Endothelial cell of hepatic sinusoid (primary cell): ENCODE data around the gene KCTD14.
"Not testable (repeated sequence)": the region's sequence is repeated elsewhere in the genome, so short reads cannot be mapped to it uniquely, and the experiment has no call there.

ENCODE experiments used
- in situ Hi-C: cut with HindIII; loops from 2 replicates; pipeline ENCODE4 v1.10.0; 2017; ENCODE audit warnings: low sequenced_read_pairs

The KCTD14 gene, protein sequence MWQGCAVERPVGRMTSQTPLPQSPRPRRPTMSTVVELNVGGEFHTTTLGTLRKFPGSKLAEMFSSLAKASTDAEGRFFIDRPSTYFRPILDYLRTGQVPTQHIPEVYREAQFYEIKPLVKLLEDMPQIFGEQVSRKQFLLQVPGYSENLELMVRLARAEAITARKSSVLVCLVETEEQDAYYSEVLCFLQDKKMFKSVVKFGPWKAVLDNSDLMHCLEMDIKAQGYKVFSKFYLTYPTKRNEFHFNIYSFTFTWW

DNA sequence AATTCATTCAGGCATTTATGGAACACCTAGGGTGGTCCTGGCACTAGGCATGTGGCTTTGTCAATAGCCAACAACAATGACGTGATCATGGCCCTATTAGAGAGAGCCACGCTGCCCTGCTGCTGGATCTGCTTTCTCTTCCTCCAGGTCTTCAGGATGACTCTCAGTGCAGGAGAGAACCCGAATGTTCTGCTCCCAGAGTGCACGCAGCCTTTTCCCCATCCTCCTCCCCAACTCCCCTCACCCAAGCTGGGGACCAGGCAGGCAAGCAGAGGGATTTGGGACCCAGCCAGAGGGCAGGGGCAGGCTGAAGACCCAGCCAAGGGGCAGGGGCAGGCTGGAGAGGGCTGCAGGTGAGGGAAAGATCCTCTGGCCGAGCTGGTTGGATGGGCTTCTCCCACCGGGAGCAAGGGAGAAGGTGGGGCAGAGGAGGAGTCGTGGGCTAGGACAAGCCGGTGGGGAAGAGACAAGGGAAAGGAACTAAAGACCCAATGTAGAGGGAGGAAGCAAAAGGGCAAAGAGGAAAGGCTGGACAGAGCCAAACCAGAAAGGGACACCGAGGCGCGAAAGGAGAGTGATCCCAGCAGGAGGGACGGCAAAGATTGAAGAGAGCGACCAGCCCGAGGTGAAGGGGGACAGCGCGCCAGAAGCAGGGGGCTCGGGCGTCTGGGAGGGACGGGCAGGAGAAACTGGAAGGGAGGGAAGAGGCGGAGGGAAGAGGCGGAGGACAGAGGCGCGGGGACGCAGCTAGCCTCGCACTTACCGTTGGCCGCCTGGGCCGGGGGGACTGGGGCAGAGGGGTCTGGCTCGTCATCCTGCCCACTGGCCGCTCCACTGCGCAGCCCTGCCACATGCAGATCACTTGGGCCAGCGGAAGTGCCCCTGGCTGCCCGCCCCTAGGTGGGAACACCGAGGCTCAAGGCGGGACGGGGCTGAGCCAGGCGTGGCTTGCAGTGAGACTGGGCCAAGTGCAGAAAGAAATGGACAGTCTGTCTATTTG, at the start of gene KCTD14:
KCTD14 (minus strand) TSS at position 880 of the 1,000 bp plus-strand sequence; CDS start at position 853, 27 bp downstream.
- in situ Hi-C loops = no loop called here

DNA sequence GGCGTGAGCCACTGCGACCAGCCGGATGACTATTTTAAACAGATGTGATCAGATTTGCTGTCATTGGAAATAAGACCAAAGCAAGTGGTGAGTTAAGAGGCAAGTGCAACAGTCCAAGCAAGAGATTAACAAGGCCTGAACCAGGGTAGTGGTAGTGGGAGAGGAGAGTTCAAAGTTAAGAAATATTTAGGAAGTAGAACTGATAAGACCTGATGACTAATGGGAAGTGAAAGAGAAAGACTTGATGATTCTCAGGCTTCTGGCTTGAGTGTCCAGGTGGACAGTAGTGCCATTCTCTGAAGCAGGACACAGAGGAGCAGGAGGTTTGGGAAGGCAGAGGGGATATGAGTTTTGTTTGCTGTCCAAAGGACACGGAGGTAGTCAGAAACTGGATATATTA, 49.4 kb upstream of the KCTD14 start:
- in situ Hi-C loops = no loop called here

DNA sequence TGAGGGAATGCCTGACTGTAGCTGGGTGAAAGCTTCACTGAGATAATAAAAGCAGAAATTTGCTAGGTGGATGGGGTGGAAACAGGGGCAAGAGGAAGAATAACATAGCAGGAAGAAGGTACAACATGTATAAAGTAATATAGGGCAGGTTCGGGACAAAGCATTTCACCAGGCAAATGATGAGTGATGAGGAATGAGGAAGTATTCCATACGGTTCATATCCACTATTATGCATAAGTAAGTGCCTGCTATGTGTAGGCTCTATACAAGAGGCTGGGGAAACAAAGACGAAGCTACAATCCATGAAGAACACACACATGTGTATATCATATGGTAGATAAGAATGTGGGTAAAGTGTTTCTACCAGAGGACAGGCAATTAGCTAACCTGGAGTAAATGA, 48.6 kb upstream of the KCTD14 start:
- in situ Hi-C loops = no loop called here

DNA sequence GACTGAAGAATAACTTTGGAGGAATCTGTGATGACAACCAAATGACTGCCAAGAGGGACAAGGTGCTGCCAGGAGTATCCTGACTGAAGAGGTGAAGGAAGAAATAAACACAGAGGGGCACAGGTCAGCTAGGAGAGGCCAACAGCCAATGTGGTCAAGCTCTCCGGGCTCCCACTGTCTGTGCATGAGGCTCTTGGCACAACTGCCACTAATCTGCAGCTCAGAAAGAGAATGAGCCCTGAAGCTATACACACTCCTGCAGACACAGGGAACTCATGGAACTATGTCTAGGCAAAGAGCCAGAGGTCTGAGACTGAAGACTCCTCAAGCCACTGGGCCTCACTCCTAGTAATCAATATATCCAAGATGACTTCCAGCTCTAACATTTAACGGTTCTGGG, 47.5 kb upstream of the KCTD14 start:
- in situ Hi-C loops = no loop called here

DNA sequence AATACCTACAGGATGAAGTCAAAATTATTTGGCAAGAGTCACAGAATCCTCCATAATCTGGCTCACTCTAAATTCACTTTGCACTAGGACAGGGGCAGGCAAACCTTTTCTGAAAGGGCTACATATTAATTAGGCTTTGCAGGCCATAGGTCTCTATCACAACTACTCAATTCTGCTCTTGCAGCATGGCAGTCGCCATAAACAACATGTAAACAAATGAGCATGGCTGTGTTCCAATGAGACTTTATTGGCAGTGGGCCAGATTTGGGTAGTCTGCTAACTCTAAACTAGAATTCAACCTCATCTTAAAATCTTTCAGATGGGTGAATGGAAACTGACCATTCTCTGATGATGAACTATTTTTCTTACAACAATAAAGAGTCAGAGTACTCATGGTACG, 46.4 kb upstream of the KCTD14 start:
- in situ Hi-C loops = no loop called here

DNA sequence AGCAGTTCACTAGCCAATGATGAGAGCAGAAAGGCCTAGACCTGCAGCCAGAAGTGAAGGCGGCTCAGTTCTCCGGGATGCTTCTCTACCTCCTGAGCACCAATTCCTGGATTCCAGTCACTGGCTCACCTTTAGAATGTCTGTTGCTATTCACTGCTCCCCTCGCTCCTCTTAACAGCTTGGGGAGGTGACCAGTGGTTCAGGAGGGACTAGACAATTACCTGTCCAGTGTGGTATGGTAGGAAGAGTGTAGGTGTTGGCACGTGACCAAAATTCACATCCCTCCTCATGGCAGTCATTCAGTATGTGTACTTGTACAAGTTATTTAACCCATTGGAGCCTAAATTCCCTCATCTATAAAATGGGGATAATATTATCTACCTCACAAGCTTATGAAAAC, 44.6 kb upstream of the KCTD14 start:
- in situ Hi-C loops = no loop called here

DNA sequence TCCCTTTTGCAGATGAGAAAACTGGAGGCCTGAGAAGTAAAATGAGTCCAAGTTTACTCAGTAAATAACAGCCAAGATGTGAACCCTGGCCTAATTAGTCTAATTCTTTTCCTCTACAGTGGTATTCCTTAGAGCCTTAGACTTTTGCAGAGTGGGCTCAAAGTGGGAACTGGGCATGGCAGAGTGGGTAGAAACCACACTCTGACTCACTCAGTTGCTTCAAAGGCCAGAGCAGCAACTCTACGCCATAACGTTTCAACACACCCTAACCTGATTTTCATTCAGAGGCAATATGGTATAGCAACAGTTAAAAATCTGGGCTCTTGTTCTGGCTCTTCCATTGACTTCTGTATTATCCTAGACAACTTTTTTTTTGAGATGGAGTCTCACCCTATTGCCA, 43.4 kb upstream of the KCTD14 start:
- in situ Hi-C loops = no loop called here

DNA sequence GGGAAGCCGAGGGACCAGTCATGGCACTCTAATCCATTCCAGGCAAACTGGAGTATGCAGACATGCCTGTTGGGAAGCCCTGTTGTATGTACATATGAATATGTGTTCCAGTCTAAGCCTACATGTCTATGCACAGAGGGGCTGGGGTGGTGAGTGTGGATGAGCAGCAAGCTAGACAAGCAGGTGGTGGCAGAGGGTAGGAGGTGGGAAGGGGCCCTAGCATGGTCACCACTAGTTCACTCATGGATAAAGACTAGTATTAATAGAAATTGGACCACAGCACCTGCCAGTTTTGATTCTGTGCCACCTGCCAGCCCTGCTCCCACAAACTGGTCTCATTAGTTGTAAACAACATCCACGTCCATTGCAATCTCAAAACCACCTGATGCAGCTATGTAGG, 42.1 kb upstream of the KCTD14 start:
- in situ Hi-C loops = no loop called here

DNA sequence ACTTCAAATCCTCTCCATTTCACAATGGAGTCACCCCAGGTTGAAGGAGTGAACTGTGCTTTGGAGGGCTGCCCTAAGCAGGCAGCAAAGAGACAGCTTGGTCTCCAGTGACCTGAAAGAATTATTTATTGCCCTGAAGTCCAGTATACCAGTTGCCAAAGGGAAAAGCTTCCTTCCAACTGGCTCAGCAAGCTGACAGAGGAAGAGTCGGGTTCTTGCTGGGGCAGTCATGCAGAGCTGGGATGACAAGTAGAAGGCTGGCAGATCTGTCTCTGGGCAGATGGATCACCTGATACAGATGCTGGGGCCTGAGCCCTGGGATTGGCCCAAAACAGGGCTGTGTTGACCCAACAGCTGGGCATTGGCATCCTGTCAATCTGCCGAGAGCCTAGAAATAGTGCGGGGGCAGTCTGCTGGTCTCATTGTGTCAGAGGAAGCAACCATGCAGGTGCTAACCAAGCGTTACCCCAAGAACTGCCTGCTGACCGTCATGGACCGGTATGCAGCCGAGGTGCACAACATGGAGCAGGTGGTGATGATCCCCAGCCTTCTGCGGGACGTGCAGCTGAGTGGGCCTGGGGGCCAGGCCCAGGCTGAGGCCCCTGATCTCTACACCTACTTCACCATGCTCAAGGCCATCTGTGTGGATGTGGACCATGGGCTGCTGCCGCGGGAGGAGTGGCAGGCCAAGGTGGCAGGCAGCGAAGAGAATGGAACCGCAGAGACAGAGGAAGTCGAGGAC, 40.5 kb upstream of the KCTD14 start, which contains the start of gene THRSP:
THRSP (plus strand) TSS at position 422 of the 742 bp plus-strand sequence; CDS start at position 443, 21 bp downstream.
- in situ Hi-C loops = no loop called here

DNA sequence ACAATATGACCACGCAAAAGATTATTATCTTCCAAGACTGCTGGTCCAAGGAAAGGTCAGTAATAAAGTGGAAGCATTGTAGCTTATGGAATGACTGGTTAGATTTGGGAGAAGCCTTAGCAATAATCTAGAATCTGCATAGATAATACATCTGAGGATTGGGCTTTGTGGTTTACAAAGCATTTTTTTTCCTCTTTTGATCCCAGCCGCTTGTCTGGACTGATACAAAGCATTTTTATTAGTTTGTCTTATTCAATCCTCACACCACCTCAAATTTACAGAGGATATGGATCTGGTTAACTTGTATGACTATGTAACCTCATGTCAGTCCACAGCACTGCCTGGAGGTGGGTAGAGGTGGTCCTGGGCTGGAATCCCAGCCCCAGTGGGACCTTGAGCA, 39.6 kb upstream of the KCTD14 start:
- in situ Hi-C loops = no loop called here

DNA sequence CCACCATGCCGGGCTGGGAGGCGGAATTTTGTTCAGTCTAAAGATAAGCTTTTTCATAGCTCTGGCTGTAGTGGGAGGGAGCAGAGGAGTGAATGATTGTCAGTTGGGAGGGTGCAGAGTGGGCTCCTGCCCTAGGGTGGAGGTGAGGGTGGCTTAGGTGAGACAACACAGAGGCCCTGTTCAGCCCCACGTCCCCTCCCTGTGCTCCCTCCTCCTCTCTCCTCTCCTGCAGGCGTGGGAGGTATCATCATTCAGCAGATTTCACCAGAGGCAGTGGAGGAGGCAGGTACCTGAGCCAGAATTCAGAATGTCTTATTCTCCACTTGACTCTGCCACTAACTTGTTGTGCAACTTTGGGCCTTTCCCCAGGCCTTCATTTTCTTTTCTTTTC, 38.8 kb upstream of the KCTD14 start:
- in situ Hi-C loops = no loop called here

DNA sequence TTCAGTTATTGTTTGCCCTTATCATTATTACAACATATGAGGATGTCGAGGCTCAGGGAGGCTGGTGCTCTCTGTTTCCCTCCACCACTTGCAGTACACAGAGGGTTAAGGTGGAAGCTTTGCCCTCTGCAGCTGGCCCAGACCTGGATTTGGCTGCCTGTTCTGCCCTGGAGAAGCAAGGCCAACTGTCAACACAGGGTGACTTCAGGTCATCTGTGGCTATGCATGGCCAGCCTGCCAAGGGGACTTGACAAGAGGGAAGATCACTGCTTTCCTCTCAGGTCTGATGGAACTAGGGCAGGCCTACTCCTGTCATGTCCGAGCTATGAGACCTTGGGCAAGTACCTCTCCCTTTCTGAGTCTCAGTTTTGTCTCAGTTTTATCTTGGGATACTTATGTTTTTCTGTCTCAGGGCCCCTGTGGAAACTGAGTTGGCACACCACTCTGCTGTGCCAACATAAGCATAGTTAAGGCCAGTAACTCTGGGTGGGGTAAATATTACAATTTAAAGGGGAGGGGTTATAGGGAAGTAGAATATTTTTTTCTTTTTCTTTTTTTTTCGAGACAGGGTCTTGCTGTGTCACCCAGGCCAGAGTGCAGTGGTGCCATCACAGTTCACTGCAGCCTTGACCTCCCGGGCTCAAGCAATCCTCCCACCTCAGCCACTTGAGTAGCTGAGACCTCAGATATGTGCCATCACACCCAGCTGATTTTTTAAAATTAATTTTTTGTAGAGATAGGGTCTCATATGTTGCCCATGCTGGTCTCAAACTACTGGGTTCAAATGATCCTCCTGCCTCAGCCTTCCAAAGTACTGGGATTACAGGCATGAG, 38.2 kb upstream of the KCTD14 start:
- in situ Hi-C loops = no loop called here

DNA sequence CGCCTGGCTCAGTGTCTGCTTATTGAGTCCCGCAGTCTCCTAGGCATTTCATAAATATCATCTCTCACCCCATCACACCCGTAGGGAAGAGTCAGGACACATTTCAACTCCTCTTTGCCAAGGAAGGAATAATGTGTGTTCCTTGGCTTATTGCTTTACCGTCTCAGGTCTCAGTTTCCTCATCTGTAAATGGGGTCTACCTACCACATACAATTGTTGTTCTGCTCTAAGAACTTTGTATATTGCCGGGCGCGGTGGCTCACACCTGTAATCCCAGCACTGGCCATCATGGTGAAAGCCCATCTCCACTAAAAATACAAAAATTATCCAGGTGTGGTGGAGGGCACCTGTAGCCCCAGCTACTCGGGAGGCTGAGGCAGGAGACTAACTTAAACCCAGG, 37.5 kb upstream of the KCTD14 start:
- in situ Hi-C loops = no loop called here

DNA sequence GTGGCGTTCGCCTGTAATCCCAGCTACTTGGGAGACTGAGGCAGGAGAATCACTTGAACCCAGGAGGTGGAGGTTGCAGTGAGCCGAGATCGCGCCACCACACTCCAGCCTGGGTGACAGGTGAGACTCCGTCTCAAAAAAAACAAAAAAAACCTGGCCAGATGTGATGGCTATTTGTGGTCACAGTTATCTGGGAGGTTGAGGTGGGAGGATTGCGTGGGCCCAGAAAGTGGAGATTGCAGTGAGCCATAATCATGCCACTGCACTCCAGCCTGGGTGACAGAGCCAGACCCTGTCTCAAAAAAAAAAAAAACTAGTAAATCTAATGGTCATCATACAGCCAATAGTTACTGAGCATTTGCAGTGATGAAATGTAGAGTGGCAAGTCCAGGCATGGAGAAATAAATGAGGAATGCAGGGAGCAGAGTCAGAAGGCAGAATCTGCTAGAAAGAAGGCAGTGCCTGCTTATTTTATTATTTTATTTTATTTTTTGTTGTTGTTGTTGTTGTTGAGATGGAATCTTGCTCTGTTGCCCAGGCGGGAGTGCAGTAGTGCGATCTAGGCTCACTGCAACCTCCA, 36.8 kb upstream of the KCTD14 start:
- in situ Hi-C loops = not testable (repeated sequence)

DNA sequence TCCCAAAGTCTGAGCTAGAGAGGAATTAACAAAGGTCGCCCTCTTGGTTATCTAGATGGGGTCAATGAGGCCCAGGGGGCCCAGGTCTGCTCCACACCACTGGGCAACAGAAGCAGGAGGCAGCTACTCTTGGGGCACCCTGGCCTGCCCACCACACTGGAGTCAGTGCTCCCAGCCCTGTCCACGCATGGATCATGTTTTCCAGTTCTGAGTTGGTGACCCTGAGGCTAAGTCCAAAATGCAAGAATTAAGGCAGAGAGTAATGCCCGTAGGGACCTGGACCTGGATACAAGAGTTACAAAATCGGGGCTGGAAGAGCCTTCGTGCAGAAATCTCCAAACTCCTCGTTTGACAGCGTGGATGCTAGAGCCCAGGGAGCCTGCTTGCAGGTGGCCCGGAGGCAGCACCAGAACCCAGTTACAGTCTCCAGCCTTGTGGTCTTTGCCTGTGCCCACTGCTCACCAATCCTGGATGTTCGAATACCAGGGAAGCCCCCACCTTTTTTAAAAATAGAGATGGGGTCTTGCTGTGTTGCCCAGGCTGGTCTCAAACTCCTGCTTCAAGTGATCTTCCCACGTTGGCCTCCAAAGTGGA, 34.5 kb upstream of the KCTD14 start:
- in situ Hi-C loops = no loop called here

DNA sequence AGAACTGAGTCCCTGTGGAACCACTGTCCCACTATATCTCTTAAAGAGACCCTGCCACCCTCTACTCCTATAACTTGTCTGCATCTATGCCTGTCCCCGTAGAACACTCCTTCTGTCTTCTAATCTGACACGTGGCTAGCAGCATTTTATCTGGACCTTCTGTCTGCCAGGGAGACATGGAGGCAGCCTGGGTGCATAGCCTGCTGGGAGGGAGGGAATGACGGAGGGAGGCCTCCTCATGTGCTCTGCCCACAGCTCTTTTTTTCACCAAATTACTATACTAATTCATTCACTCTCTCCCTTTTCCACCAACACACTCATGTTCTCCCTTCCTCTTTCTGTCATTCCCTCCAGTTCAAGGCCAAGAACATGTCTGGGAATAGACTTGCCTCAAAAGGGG, 33.0 kb upstream of the KCTD14 start:
- in situ Hi-C loops = no loop called here

DNA sequence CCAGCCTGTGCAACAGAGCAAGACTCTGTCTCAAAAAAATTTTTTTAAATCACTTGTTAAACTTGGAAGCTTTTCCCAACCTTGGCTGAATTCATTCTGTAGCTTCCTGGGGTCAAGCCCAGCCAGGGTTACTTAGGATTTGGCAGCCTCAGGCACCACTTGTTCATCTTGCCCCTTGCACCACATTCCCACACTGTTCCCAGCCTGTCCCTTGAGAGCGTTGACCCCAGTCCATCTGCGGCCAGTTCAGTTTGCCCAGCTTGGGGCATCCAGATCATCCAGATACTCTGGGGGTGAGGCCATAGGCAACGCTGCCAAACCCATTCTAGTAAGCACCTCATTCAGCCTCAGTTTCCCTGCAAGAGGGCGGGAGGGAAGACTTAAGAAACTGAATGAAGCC, 31.9 kb upstream of the KCTD14 start:
- in situ Hi-C loops = no loop called here

DNA sequence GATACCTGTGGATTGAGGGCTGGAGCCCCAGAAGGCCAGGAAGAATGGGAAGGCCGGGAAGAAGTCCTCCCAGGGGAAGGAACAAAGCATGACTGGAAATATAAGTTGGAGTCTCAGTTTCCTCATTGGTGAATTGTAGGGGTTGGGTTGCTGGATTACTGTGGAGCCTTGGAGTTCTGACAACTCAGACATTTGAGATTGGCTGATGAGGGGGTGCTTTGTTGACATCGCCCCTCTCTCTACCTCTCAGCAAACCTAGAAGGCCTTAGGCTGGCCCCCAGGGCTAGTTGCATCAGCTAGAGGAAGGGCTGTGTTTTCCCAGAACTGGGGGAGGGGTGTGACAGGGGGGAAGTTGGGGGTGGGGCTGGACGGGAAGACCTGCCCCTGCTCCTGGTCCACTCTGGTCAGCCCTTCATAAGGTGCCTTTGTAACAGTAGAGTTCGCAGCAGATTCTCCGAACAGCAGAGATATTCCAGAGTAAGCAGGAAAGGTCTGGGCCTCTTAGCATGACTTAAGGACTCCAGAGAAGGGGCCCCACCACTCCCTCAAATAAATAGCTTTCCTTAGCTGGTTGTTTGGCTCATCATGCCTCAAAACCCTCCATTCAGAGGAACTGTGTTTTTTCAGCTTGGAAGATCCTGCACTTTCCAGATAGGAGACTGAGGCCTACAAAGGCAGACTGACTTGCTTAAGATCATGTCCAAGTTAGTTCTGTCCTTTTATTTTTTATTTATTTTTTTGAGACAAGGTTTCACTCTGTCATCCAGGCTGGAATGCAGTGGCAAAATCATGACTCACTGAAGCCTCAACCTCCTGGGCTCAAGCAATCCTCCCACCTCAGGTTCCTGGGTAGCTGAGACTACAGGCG, 28.1 kb upstream of the KCTD14 start:
- in situ Hi-C loops = no loop called here

DNA sequence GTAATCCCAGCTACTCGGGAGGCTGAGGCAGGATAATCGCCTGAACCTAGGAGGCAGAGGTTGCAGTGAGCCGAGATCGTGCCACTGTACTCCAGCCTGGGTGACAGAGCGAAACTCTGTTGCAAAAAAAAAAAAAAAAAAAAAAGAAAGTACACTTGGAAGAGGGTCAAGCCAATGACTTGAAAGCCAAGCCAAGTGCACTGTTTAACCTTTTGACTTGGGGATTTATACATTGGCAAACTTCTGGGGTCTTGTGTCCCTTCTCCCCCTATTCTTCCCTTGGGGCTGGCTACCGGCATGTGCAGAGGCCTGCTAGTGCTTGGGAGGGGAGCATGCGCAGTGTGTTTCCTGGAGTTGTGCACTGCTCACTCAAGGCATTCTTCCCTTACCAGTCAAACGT, 26.3 kb upstream of the KCTD14 start:
- in situ Hi-C loops = no loop called here
